ENCODE results near the gene MANF.

The MANF gene

DNA sequence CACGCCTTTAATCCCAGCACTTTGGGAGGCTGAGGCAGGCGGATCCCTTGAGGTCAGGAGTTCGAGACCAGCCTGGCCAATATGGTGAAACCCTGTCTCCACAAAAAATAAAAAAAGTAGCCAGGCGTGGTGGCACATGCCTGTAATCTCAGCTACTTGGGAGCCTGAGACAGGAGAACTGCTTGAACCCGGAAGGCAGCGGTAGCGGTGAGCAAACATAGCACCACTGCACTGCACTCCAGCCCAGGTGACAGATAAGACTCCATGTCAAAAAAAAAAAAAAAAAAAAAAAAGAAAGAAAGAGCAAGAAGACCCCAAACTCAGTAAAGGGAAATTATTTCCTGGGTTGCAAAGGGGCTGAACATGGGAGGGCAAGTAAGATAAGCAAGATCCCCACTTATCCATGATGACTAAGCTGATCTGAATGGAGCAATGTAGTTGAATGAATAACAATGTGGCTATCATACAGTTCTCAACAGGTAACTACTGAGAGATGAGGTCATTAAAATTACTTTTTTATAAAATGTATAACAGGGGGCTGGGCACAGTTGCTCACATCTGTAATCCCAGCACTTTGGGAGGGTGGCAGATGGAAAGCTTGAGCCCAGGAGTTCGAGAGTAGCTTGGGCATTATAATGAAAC, 52.0 kb downstream of the MANF start:
- no peak for DNase-seq (ENCODE audit: low read depth)
